Right cardiac atrium (tissue), 5 donors: ENCODE results near the gene TEX38. TPM values are rescaled to one million over a fixed set of nuclear protein-coding genes. Genes with fewer than 3 reads are reported as not detected.

Experiments used
- ATAC-seq, 2 donors: fragments of 200-7000 bp; cut with Tn5 transposase; one replicate each; pipeline versions ENCODE4 v1.8.0 to v1.9.1; 2020; ENCODE audit warnings: moderate library complexity in 2 of 2, mild to moderate bottlenecking in 1 of 2
- DNase-seq, 3 donors: peaks; one replicate each; pipeline ENCODE4 v3.0.0-alpha.2; 2020
- H3K27ac ChIP-seq: one replicate; pipeline ENCODE4 v1.5.1; 2013; ENCODE audit warnings: mild to moderate bottlenecking, low read length, control low read depth, moderate library complexity
- H3K27me3 ChIP-seq: one replicate; pipeline ENCODE4 v1.6.1; 2013; ENCODE audit not compliant: control insufficient read depth, insufficient read depth
- H3K4me1 ChIP-seq: one replicate; pipeline ENCODE4 v1.6.1; 2013; ENCODE audit warnings: low read length; ENCODE audit not compliant: control insufficient read depth, insufficient read depth
- H3K4me3 ChIP-seq: one replicate; pipeline ENCODE4 v1.5.1; 2013; ENCODE audit warnings: low read length, control low read depth
- H3K9me3 ChIP-seq: one replicate; pipeline ENCODE4 v1.6.1; 2013; ENCODE audit warnings: low read length; ENCODE audit not compliant: control insufficient read depth
- WGBS: extraction: QIAGEN DNeasy Blood & Tissue Kit; methylation state at CpG from one replicate; pipeline ENCODE4 v1.1.7; 2013; 5-methylcytosine and 5-hydroxymethylcytosine counted together
- intact Hi-C, 4 donors: fragments of 100-400 bp; cut with DNase I; formaldehyde crosslinking; loops; one replicate each; pipeline versions ENCODE4 v1.11.0 to v1.14.0; 2022 to 2023
- polyA plus RNA-seq: library from polyadenylated mRNA; stranded (reverse); fragments of 200-250 nt; gene quantifications from one replicate; pipeline ENCODE4 v1.2.3, GENCODE V29; 2013
- total RNA-seq, 4 donors: library from RNA; stranded (reverse); fragmentation: NEBNext Ultra II Directional; extraction: Animal tissue kit (Norgen Biotek cat#: 25700); gene quantifications; one replicate each; pipeline ENCODE4 v1.2.1, GENCODE V29; 2021
- donor health status: healthy with polysubstance abuse.
- donor health status: DM: no; HTN: yes; CAD: no.
- donor health status: DM: no; HTN: no; CAD: no.
- donor health status: DM: no; HTN: yes; CAD: no; lungs with severe emphysema.
- donor health status: DM: yes; HTN: yes; CAD: no.

The TEX38 gene
- total and polyA plus RNA-seq, 5 donors, result 0.14 TPM; not detected in 4

DNA sequence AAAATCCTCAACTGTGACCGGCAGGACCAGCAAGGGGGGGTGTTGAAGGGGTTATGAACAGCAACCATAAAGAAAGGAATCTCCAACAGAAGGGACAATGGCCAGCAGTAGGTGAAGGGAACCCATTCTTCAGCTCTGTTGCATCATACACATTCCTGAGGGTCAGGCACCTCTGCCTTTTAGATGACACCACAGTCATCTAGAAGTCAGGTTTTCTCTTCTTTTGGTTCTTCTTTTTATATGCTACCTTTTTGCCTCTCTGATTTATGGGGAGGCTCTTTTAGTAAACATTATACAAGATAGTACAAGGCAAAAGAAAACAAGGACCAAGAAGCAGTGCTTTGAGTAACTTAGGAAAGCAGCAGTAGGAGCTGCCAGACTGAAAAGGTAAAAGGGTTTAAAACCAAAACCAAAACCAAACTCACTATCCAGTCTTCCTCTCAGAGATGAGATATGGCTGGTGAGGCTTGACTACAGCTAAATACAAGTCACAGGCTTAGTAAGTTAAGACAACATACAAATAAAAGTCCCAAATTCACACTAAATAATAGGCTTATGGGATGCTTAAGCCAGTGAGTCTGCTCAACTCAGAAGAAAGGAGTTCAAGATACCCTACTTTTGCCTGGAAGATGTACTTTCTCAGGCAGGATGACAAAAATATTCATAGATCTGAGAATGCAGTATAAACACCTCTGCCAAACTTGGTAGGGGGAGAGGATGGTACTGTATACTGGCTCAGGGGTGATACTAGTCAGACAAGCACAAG lies 4.1 kb downstream of the TEX38 start:
- intact Hi-C loops, result no loop called here
- no peaks in the 10 kb centered on the region for H3K9me3 ChIP-seq
- ATAC-seq (no peak), DNase-seq (no peak)
- H3K27me3 ChIP-seq, result no peaks in the 10 kb centered on the region
- H3K27ac ChIP-seq, result no peak overlapping the region
- 83% methylated on average over 1 of the region's 1 CpG for WGBS
- no peak overlapping the region for H3K4me3 ChIP-seq
- no peaks in the 10 kb centered on the region for H3K4me1 ChIP-seq

DNA sequence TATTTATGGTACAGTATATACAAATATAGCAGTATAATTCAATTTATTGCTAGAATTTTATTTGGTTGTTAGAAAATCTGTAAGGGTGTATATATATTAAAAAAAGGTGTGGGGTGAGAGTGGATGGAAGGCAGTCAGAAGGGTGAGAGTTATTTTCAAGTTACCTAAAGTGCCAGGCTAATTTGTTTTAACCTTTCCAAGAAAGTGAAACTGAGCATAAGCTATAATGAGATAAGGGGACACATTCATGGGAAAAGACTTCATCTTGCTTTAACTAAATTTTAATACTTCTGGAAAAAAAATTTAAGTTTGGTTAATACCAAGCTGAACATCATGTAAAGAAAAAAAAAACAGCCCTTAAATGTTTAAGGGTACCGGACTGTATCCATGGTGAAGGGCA lies 4.9 kb downstream of the TEX38 start:
- Histone ChIP-seq H3K4me1 (no peaks in the 10 kb centered on the region), H3K4me3 (no peak overlapping the region), H3K9me3 (no peaks in the 10 kb centered on the region), H3K27ac (no peak overlapping the region), H3K27me3 (no peaks in the 10 kb centered on the region)
- no peak for ATAC-seq
- DNase-seq, result no peak
- intact Hi-C loops, result no loop called here
- WGBS, result 97% methylated on average over 1 of the region's 1 CpG

DNA sequence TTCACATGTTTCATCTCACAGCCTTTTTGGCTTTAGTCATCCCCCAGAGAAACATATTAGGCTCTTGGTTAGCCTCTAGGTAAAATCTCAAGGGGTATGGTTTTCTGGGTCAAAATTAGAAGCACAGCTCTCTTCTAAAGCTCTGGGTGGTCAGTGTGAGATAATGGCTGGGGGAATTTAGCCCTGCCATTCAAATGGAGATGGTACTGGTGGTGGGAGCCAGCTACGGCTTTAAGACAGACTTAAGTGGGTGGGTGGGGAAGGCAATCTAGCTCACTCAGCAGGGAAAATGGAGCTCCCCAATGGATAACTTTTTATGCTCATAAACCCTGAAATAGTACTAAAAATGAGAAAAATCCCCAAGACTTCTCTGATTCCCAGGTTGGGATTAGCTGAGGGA lies 5.7 kb downstream of the TEX38 start:
- Histone ChIP-seq H3K27ac (no peak overlapping the region), H3K27me3 (no peaks in the 10 kb centered on the region), H3K4me3 (no peak overlapping the region), H3K4me1 (no peaks in the 10 kb centered on the region), H3K9me3 (no peaks in the 10 kb centered on the region)
- intact Hi-C loops, result no loop called here
- DNase-seq (no peak), ATAC-seq (no peak)
- 96% methylated on average over 1 of the region's 1 CpG for WGBS

DNA sequence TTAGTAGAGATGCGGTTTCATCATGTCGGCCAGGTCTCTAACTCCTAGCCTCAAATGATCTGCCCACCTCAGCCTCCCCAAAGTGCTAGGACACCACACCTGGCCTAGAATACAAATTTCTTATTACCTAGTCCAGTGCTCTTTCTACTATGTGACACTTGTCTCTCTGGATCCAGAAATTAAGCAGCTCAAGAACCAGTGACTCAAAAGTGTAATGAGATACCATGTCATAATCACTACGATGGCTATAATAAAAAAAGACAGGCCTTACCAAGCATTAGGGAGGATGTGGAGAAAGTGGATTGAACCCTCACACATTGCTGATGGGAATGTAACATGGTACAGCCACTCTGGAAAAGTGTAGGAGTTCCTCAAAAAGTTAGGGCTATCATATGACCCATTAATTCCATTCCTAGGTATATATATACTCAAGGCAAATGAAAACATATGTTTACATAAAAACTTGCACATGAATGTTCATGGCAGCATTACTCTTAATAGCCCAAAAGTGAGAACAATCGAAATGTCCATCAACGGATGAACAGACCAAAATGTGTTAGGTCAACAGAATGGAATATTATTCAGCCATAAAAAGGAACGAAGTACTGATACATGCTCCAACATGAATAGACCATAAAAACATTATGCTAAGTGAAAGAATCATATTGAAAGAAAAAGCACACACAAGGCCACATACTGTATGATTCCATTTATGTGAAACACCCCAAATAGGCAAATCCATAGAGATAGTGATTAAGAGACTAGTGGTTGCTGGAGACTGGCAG lies 8.3 kb downstream of the TEX38 start:
- DNase-seq, result no peak
- intact Hi-C loops, result no loop called here
- 96% methylated on average over 6 of the region's 6 CpGs for WGBS
- no peak overlapping the region for H3K27ac ChIP-seq
- no peaks in the 10 kb centered on the region for H3K27me3 ChIP-seq
- no peak for ATAC-seq
- H3K4me3 ChIP-seq, result no peak overlapping the region
- H3K9me3 ChIP-seq, result no peaks in the 10 kb centered on the region
- H3K4me1 ChIP-seq, result no peaks in the 10 kb centered on the region

DNA sequence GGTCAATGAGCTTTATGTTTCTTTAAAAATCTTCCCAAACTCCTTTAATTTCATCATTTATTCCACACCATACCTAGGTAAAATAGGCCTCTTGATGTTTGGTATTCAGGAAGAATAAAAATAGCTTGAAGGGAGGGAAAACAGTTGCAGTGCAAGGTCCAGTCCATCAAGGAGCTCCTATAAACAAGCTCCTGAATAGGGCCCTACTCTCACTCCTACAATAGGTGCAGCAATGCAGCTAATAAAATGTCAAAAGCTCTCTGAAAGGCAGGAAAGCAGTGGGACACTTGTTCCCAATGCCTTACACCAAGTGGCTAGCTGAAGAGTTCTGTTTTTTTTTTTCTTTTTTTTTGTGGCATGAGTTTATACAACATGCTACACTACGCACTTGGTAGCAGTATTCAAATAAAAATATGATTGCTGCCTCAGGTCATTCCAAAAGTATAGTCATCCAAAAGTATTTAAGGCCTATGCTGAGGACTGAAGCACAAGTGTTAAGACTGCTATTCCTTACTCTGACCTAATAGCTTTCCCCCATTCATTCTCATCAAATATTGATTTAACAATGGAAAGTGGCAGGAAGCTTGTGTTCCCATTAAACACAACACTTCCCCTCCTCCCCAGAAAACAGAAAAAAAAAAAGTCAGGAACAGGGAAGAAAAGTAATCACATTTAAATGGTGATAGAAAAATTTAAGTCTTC lies 9.8 kb downstream of the TEX38 start:
- Histone ChIP-seq H3K4me1 (no peaks in the 10 kb centered on the region), H3K27ac (no peak overlapping the region), H3K27me3 (no peaks in the 10 kb centered on the region), H3K4me3 (no peak overlapping the region), H3K9me3 (no peaks in the 10 kb centered on the region)
- DNase-seq (no peak), ATAC-seq (no peak)
- intact Hi-C loops, result no loop called here
- 95% methylated on average over 1 of the region's 1 CpG for WGBS

DNA sequence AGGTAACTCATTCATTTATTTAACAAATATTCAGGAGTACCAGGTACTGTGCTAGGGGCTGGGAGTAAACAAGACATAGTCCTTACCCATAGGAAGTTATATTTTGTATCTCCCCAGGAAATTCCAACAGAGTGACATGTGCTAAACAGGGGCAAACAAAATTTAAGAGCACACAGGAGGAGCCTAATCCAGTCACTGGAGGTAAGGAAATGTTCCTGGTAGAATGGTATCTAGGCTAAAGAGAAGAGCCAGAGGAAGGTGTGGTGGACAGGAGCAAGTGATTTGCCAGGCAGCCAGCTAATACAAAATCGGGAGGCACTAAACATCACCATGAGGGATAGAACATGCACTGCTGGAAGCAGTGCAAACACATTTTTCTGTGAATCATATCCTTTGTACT lies 10.4 kb downstream of the TEX38 start:
- H3K4me1 ChIP-seq, result no peaks in the 10 kb centered on the region
- ATAC-seq (no peak), DNase-seq (no peak)
- no peaks in the 10 kb centered on the region for H3K27me3 ChIP-seq
- intact Hi-C loops, result no loop called here
- 64% methylated on average over 1 of the region's 1 CpG for WGBS
- H3K4me3 ChIP-seq, result no peak overlapping the region
- H3K9me3 ChIP-seq, result no peaks in the 10 kb centered on the region
- H3K27ac ChIP-seq, result no peak overlapping the region

DNA sequence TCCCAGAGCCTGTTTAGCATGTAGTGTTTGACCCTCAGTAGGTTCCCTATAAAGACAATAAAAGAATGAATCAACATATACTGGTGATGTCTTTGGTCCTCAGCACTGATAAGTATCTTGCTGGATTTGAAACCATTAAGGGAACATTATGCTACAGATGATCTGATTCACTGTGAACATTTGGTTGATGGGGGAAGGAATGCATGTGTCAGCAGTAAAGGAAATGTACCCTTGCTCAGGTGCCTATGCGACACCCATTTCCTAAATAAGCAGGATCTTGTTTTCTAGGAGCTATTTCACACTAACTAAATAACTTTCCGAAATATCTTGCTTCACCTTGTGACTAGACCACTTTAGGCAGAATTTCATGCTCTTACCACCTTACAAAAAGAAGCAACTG lies 13.0 kb downstream of the TEX38 start:
- H3K4me1 ChIP-seq, result peaks cover 2% of the 10 kb centered on the region
- DNase-seq (no peak), ATAC-seq (no peak)
- 98% methylated on average over 2 of the region's 2 CpGs for WGBS
- intact Hi-C loops, result no loop called here
- H3K27ac ChIP-seq, result no peak overlapping the region
- H3K4me3 ChIP-seq, result no peak overlapping the region
- H3K27me3 ChIP-seq, result no peaks in the 10 kb centered on the region
- no peaks in the 10 kb centered on the region for H3K9me3 ChIP-seq

DNA sequence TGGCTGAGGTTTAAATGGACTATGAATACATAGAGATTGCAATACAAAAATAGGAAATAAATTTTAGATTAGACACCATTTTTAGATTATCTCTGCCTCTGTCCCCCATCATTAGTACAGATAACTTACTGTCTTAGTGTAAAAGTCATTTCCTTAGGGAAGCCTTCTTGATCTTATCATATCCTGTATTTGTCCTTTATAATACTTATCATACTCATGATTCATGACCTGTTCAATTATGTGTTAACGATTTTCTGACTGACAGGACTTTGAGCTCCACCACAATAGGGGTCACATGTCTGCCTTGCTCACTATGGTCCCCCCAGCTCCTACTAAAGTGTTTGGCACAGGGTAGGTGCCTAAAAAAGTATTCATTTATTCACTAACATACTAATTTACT lies 14.6 kb downstream of the TEX38 start:
- Histone ChIP-seq H3K27me3 (no peaks in the 10 kb centered on the region), H3K4me1 (peaks cover 4% of the 10 kb centered on the region), H3K27ac (no peak overlapping the region), H3K9me3 (no peaks in the 10 kb centered on the region), H3K4me3 (no peak overlapping the region)
- 41% methylated on average over 1 of the region's 1 CpG for WGBS
- DNase-seq (no peak), ATAC-seq (peak in 1 of 2 donors; percentile 34)
- intact Hi-C loops, result no loop called here

DNA sequence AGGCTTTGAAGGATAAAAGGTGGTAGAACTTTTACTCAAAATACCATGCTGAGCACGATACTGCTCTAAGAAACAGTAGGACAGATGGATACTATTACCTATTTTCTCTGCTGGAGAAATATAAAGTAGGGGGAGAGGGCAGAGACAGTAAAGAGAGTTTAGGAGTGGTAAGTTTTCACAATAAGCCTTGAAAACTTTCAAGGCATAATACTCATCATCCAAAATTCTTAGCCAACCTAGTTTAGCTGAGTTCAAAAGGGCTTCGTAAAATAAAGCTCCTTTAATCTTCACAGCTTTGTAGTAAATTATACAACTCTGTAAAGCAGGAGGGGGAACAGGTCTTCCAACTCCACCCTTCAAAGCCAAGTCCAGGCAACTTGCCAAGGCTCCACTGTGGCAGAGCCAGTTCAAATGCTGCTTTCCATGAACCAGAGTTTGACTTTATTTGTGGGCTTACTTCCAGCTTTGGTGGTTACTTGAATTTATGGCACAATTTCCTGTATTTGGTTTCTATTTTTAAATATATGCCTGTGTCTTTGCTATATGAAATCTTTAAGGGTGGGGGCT lies 15.5 kb downstream of the TEX38 start:
- no peak overlapping the region for H3K4me3 ChIP-seq
- 63% methylated on average over 2 of the region's 2 CpGs for WGBS
- no peaks in the 10 kb centered on the region for H3K27me3 ChIP-seq
- DNase-seq (peak; percentile 82 to 90 (median 86)), ATAC-seq (peak; percentile 64 to 77)
- no peaks in the 10 kb centered on the region for H3K9me3 ChIP-seq
- intact Hi-C loops, result no loop called here
- H3K4me1 ChIP-seq, result peaks cover 5% of the 10 kb centered on the region
- H3K27ac ChIP-seq, result no peak overlapping the region

DNA sequence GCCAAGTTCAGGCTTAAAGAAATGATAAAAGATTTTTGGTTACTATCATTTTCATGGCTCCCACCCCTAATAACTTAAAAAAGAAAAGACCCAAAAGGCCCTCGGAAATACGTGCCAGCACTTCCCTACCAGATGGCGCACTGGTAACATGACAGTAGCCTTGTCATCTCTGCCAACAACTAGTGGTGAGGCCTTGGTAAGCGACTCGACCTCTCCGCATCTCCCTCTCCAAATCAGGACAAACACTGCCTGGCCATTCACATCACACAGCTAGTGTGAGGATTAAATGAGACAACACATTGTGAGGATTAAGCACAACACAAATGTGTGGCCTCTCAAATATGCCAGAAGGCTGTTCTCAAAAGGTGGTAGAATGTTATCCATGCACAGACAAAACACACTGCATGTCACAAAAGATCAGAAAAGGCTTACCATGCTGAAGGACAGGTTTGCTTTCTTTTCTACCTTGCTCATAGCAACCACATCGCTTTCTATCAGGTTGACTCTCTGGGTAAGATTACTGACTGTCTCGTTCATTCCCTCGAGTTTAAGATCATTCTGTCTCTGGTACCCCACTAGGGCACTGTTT lies 16.4 kb downstream of the TEX38 start:
- Histone ChIP-seq H3K27ac (no peak overlapping the region), H3K4me3 (no peak overlapping the region), H3K27me3 (no peaks in the 10 kb centered on the region), H3K4me1 (peaks cover 6% of the 10 kb centered on the region), H3K9me3 (no peaks in the 10 kb centered on the region)
- DNase-seq (no peak), ATAC-seq (no peak)
- intact Hi-C loops, result no loop called here
- WGBS, result 83% methylated on average over 9 of the region's 9 CpGs
